Loucy (cell line): ENCODE results near the gene PRKAR1A.

Experiments
- H2AFZ ChIP-seq: fragments of 200-600 bp; sonication (generic); 2 replicates; pipeline ENCODE4 v1.6.0; 2016; ENCODE audit warnings: antibody characterized with exemption, mild to moderate bottlenecking, low read length, moderate library complexity
- H3F3A ChIP-seq: fragments of 200-600 bp; 2 replicates; pipeline ENCODE4 v1.6.0; 2016; ENCODE audit warnings: antibody characterized with exemption, low read depth, mild to moderate bottlenecking
- H3K27me3 ChIP-seq: fragments of 200-600 bp; sonication (generic); 2 replicates; pipeline ENCODE4 v1.6.1; 2014; ENCODE audit warnings: low read length, mild to moderate bottlenecking; ENCODE audit not compliant: insufficient read depth, poor library complexity, severe bottlenecking
- H3K36me3 ChIP-seq: fragments of 200-600 bp; sonication (generic); 2 replicates; pipeline ENCODE4 v1.6.1; 2016; ENCODE audit warnings: low read length; ENCODE audit not compliant: insufficient read depth
- H3K4me1 ChIP-seq: fragments of 200-600 bp; sonication (generic); 2 replicates; pipeline ENCODE4 v1.5.1; 2014; ENCODE audit warnings: low read length, mild to moderate bottlenecking; ENCODE audit not compliant: insufficient read depth, poor library complexity, severe bottlenecking
- H3K4me2 ChIP-seq: fragments of 200-600 bp; sonication (generic); 2 replicates; pipeline ENCODE4 v1.6.0; 2014; ENCODE audit warnings: antibody characterized with exemption, low read length, low read depth, mild to moderate bottlenecking; ENCODE audit not compliant: poor library complexity, severe bottlenecking
- H3K4me3 ChIP-seq: fragments of 200-600 bp; sonication (generic); 2 replicates; pipeline ENCODE4 v1.5.1; 2014; ENCODE audit warnings: low read length, mild to moderate bottlenecking, mixed read lengths; ENCODE audit not compliant: poor library complexity, severe bottlenecking
- H3K79me2 ChIP-seq: fragments of 200-600 bp; sonication (generic); 2 replicates; pipeline ENCODE4 v1.6.1; 2014; ENCODE audit warnings: low read length; ENCODE audit not compliant: insufficient read depth
- H3K9ac ChIP-seq: fragments of 200-600 bp; sonication (generic); 2 replicates; pipeline ENCODE4 v1.6.0; 2014; ENCODE audit warnings: mild to moderate bottlenecking, low read depth, low read length, moderate library complexity; ENCODE audit not compliant: poor library complexity, severe bottlenecking
- H3K9me2 ChIP-seq: fragments of 200-600 bp; sonication (generic); replicated peaks from 2 replicates; pipeline ENCODE4 v1.6.1; 2016; ENCODE audit warnings: low read depth, low read length, mixed read lengths
- H3K9me3 ChIP-seq: fragments of 200-600 bp; sonication (generic); 2 replicates; pipeline ENCODE4 v1.6.1; 2014; ENCODE audit warnings: mild to moderate bottlenecking, antibody characterized with exemption, low read length, low read depth; ENCODE audit not compliant: insufficient read depth
- H4K20me1 ChIP-seq: fragments of 200-600 bp; sonication (generic); 2 replicates; pipeline ENCODE4 v1.6.0; 2014; ENCODE audit warnings: antibody characterized with exemption, low read length, mild to moderate bottlenecking; ENCODE audit not compliant: insufficient read depth, poor library complexity, severe bottlenecking
- CTCF ChIP-seq: fragments of 200-600 bp; sonication (generic); conservative IDR thresholded peaks from 2 replicates; pipeline ENCODE4 v1.5.1; 2014; ENCODE audit warnings: mild to moderate bottlenecking, antibody characterized with exemption, low read length
- EZH2phosphoT487 ChIP-seq: fragments of 200-600 bp; IDR thresholded peaks from 2 replicates; pipeline ENCODE4 v1.6.1; 2018; ENCODE audit warnings: antibody characterized with exemption, mild to moderate bottlenecking, moderate library complexity, borderline replicate concordance

The PRKAR1A gene

GRCh38 chr17:68482576-68483041, 29.6 kb upstream of the PRKAR1A start:
- peaks cover 4% of the 10 kb centered on the region for H3K4me1 ChIP-seq
- H3K9ac ChIP-seq: no peak overlapping the region
- H2AFZ ChIP-seq: no peak overlapping the region
- no peak overlapping the region for H3K4me2 ChIP-seq
- no peak overlapping the region for H3K4me3 ChIP-seq
- no peaks in the 10 kb centered on the region for H3K36me3 ChIP-seq
- TF ChIP-seq CTCF: no peak
- TF ChIP-seq EZH2phosphoT487: no peak
- no peaks in the 10 kb centered on the region for H3K27me3 ChIP-seq
- no peaks in the 10 kb centered on the region for H3F3A ChIP-seq
- H3K9me2 ChIP-seq: no peaks in the 10 kb centered on the region
- no peaks in the 10 kb centered on the region for H3K79me2 ChIP-seq
- H3K9me3 ChIP-seq: no peaks in the 10 kb centered on the region; the same call in 1 of the 2 replicates
- no peaks in the 10 kb centered on the region for H4K20me1 ChIP-seq

GRCh38 chr17:68484458-68484857, 27.8 kb upstream of the PRKAR1A start:
- H3K36me3 ChIP-seq: no peaks in the 10 kb centered on the region
- no peaks in the 10 kb centered on the region; the same call in 1 of the 2 replicates for H3K9me3 ChIP-seq
- H4K20me1 ChIP-seq: no peaks in the 10 kb centered on the region
- peaks cover 12% of the 10 kb centered on the region for H3K4me1 ChIP-seq
- no peak overlapping the region for H3K4me2 ChIP-seq
- H3K9me2 ChIP-seq: no peaks in the 10 kb centered on the region
- H3K27me3 ChIP-seq: no peaks in the 10 kb centered on the region
- H3F3A ChIP-seq: no peaks in the 10 kb centered on the region
- no peak overlapping the region for H3K9ac ChIP-seq
- no peak for TF ChIP-seq CTCF
- TF ChIP-seq EZH2phosphoT487: no peak
- no peak overlapping the region for H3K4me3 ChIP-seq
- H2AFZ ChIP-seq: no peak overlapping the region
- no peaks in the 10 kb centered on the region for H3K79me2 ChIP-seq

GRCh38 chr17:68489919-68490318, 22.3 kb upstream of the PRKAR1A start:
- Histone ChIP-seq H3F3A (no peaks in the 10 kb centered on the region), H4K20me1 (no peaks in the 10 kb centered on the region), H3K4me2 (no peak overlapping the region), H3K4me1 (peaks cover 12% of the 10 kb centered on the region), H3K9me2 (no peaks in the 10 kb centered on the region), H3K4me3 (no peak overlapping the region), H3K9me3 (no peaks in the 10 kb centered on the region), H3K79me2 (no peaks in the 10 kb centered on the region), H3K36me3 (no peaks in the 10 kb centered on the region), H3K9ac (no peak overlapping the region), H3K27me3 (no peaks in the 10 kb centered on the region), H2AFZ (no peak overlapping the region)
- TF ChIP-seq EZH2phosphoT487 (no peak), CTCF (no peak)
